ENCODE measurements around the gene TBC1D10B. TPM values are rescaled to one million over a fixed set of nuclear protein-coding genes. Genes with fewer than 3 reads are reported as not detected.

The TBC1D10B gene
- total RNA-seq, 4 donors from 2014 or later: 35.3 to 52.6 (median 43.6) TPM

- peaks cover 26 to 34% of the 10 kb centered on the region in 2 donors for H3K4me1 ChIP-seq
- intact Hi-C loops (cut with DNase I; ENCODE audit: low total_unique reads) (loop anchor here (5.0 kb wide), 1 partner anchor 456 kb away; the partner anchor contains the start of gene ASPHD1), in situ Hi-C loops (cut with MboI; ENCODE audit: low sequenced_read_pairs in 4 of 4) (loop anchor here in 2 of 4 donors (25.0 kb wide), 2 partner anchors 271 to 296 kb away; partner anchors contain the start of genes ALDOA (in 1 of the 2), PPP4C (in 1 of the 2), TBX6 (in 1 of the 2) and YPEL3 (in 1 of the 2))
- peaks cover 0 to 57% of the 10 kb centered on the region in 2 donors for H3K36me3 ChIP-seq
- no peak for TF ChIP-seq POLR2A (IDR thresholded peaks at IDR 0.05)
- TF ChIP-seq CTCF (IDR thresholded peaks at IDR 0.05 in 4 of 5, conservative IDR thresholded peaks at IDR 0.05 in 1 of 5): no peak
- no peak for DNase-seq
- H3K27me3 ChIP-seq: no peaks in the 10 kb centered on the region
- no peak overlapping the region for H3K4me3 ChIP-seq
- no peak for ATAC-seq
- H3K9me3 ChIP-seq: no peaks in the 10 kb centered on the region
- H3K27ac ChIP-seq: no peak overlapping the region
Measured at GRCh38 chr16:30357715-30358576, 12.3 kb downstream of the TBC1D10B start.

DNA sequence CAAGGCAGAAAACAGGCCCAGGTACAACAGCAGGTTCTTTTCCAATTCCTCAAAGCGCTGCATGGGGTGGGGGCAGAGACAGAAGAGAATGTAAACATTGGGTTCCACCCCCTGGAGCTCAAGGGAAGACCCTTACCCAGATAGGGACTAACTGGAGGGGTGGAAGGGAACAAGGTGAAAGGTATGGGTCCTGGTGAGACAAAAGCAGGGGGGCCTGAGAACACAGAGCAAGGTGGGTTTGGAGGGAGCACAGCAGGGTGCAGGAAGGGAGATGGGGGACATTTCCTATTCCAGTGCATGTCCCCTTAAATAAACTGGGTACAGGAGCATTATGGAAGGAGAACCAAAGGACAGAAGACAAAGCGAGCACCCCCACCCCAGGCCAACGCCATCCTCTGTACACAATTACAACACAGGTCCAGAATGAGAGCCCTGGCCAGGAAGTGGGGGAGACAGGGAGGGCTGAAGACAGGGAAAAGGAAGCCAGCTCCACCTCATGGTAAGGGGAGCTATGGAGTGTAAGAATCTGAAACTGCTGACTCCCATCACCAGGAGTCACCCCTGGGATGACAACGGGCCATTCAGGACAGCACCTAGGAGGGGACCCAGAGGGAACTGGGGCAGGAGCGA, 13.1 kb downstream of the TBC1D10B start:
- in situ Hi-C loops (cut with MboI; ENCODE audit: low sequenced_read_pairs in 4 of 4) (loop anchor here in 2 of 4 donors (25.0 kb wide), 2 partner anchors 270 to 295 kb away; partner anchors contain the start of genes ALDOA (in 1 of the 2), PPP4C (in 1 of the 2), TBX6 (in 1 of the 2) and YPEL3 (in 1 of the 2)), intact Hi-C loops (cut with DNase I; ENCODE audit: low total_unique reads) (loop anchor here (5.0 kb wide), 1 partner anchor 455 kb away; the partner anchor contains the start of gene ASPHD1)
- DNase-seq: no peak
- Histone ChIP-seq H3K27ac (peak overlapping the region; percentile 92 to 97 (median 94)), H3K4me1 (peaks cover 33 to 38% of the 10 kb centered on the region in 2 donors), H3K36me3 (peaks cover 0 to 61% of the 10 kb centered on the region in 2 donors), H3K9me3 (no peaks in the 10 kb centered on the region), H3K27me3 (no peaks in the 10 kb centered on the region), H3K4me3 (no peak overlapping the region)
- no peak for ATAC-seq
- TF ChIP-seq POLR2A (IDR thresholded peaks at IDR 0.05) (no peak), CTCF (IDR thresholded peaks at IDR 0.05 in 4 of 5, conservative IDR thresholded peaks at IDR 0.05 in 1 of 5) (no peak)

DNA sequence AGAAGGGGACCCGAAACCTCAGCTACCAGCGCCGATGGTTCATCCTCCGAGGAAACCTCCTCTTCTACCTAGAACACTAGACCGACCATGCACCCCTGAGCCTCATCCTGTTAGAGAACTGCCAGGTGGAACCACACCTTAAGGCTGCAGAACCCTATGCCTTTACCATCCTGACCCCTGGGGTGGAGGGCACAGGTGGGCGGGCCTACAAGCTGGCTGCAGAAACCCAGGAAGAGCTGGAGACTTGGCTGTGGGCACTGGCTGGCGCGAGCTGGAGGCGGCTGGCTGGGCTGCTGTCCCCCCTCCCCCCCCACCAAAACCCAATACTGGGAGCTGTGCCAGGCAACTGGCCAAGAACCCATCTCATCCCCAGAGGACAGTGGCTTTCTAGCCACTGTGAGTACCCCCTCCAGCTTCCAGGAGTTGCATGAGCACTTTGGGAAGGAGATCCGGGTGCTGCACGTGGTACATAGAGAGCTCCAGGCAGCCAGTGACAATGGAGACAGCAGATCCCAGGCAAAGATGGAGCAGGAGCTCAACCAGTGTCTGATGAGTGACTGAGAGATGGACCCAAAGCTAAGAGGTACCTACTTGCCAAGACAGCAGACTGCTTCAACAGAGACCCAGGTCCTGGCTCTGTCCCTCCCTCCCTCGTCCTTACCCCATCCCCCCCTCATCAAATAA, 13.8 kb downstream of the TBC1D10B start:
- ATAC-seq (no peak), DNase-seq (no peak)
- Histone ChIP-seq H3K36me3 (peaks cover 0 to 56% of the 10 kb centered on the region in 2 donors), H3K4me3 (peak overlapping the region in 2 of 4 donors; percentile 84 to 100), H3K9me3 (no peaks in the 10 kb centered on the region), H3K4me1 (peaks cover 39 to 45% of the 10 kb centered on the region in 2 donors), H3K27ac (peak overlapping the region; percentile 92 to 97 (median 94)), H3K27me3 (no peaks in the 10 kb centered on the region)
- no peak for TF ChIP-seq CTCF (IDR thresholded peaks at IDR 0.05 in 4 of 5, conservative IDR thresholded peaks at IDR 0.05 in 1 of 5)
- TF ChIP-seq POLR2A (IDR thresholded peaks at IDR 0.05): no peak
- intact Hi-C loops (cut with DNase I; ENCODE audit: low total_unique reads) (loop anchor here (5.0 kb wide), 1 partner anchor 454 kb away; the partner anchor contains the start of gene ASPHD1), in situ Hi-C loops (cut with MboI; ENCODE audit: low sequenced_read_pairs in 4 of 4) (loop anchor here in 2 of 4 donors (25.0 kb wide), 2 partner anchors 269 to 294 kb away; partner anchors contain the start of genes ALDOA (in 1 of the 2), PPP4C (in 1 of the 2), TBX6 (in 1 of the 2) and YPEL3 (in 1 of the 2))

- H3K4me3 ChIP-seq: peak overlapping the region; percentile 84 to 100 (median 96)
- TF ChIP-seq CTCF (IDR thresholded peaks at IDR 0.05 in 4 of 5, conservative IDR thresholded peaks at IDR 0.05 in 1 of 5): no peak
- intact Hi-C loops (cut with DNase I; ENCODE audit: low total_unique reads): loop anchor here (1.0 to 5.0 kb wide), 2 partner anchors 14 to 454 kb away; partner anchors contain the start of genes ASPHD1 and TBC1D10B
- peak overlapping the region; percentile 92 to 97 (median 94) for H3K27ac ChIP-seq
- DNase-seq: no peak
- H3K9me3 ChIP-seq: no peaks in the 10 kb centered on the region
- peaks cover 0 to 53% of the 10 kb centered on the region in 2 donors for H3K36me3 ChIP-seq
- in situ Hi-C loops (cut with MboI; ENCODE audit: low sequenced_read_pairs in 4 of 4): loop anchor here in 2 of 4 donors (25.0 kb wide), 2 partner anchors 269 to 294 kb away; partner anchors contain the start of genes ALDOA (in 1 of the 2), PPP4C (in 1 of the 2), TBX6 (in 1 of the 2) and YPEL3 (in 1 of the 2)
- ATAC-seq: no peak
- peaks cover 43 to 48% of the 10 kb centered on the region in 2 donors for H3K4me1 ChIP-seq
- no peaks in the 10 kb centered on the region for H3K27me3 ChIP-seq
Measured at GRCh38 chr16:30355954-30356308, 14.4 kb downstream of the TBC1D10B start.
